IPS DF 6.9 (cell line): ENCODE data around the gene CEMP1.
A peak's percentile ranks its signal among the peaks of the same experiment; 100 is the strongest.

Experiments used
- DNase-seq: peaks from one replicate; pipeline ENCODE4 v3.0.0-alpha.2; 2013; ENCODE audit warnings: low read depth, low spot score
- H3K27ac ChIP-seq: one replicate; pipeline ENCODE4 v1.5.1; 2013; ENCODE audit warnings: low read length, control low read depth
- H3K27me3 ChIP-seq: 2 replicates; pipeline ENCODE4 v1.6.1; 2013; ENCODE audit warnings: mild to moderate bottlenecking, low read length; ENCODE audit not compliant: control insufficient read depth, insufficient read depth
- H3K36me3 ChIP-seq: 2 replicates; pipeline ENCODE4 v1.6.1; 2013; ENCODE audit warnings: low read length; ENCODE audit not compliant: control insufficient read depth, insufficient read depth
- H3K4me1 ChIP-seq: 2 replicates; pipeline ENCODE4 v1.6.1; 2013; ENCODE audit warnings: low read length; ENCODE audit not compliant: control insufficient read depth, insufficient read depth
- H3K4me3 ChIP-seq: 2 replicates; pipeline ENCODE4 v1.5.1; 2013; ENCODE audit warnings: mild to moderate bottlenecking, low read length
- H3K9me3 ChIP-seq: 2 replicates; pipeline ENCODE4 v1.6.1; 2013; ENCODE audit warnings: low read length, inconsistent platforms; ENCODE audit not compliant: control insufficient read depth, insufficient read depth
- WGBS: extraction: QIAGEN DNeasy Blood & Tissue Kit; methylation state at CpG from one replicate; pipeline ENCODE4 v1.1.7; 2013; ENCODE audit warnings: mixed read lengths, missing lambda C conversion rate; ENCODE audit not compliant: insufficient read length, insufficient coverage; 5-methylcytosine and 5-hydroxymethylcytosine counted together

Gene CEMP1

GRCh38 chr16:2528161-2529060 is 2.8 kb downstream of the CEMP1 start:
- whole genome bisulfite sequencing, result no CpG with 5 or more reads among the region's 36 CpGs
- Histone ChIP-seq H3K4me1 (peaks cover 3% of the 10 kb centered on the region), H3K9me3 (no peaks in the 10 kb centered on the region), H3K27me3 (no peaks in the 10 kb centered on the region), H3K36me3 (peaks cover 22% of the 10 kb centered on the region), H3K27ac (no peak overlapping the region), H3K4me3 (no peak overlapping the region)
- DNase-seq, result no peak

GRCh38 chr16:2527784-2528100 is 3.5 kb downstream of the CEMP1 start:
- Histone ChIP-seq H3K27ac (no peak overlapping the region), H3K9me3 (no peaks in the 10 kb centered on the region), H3K4me3 (no peak overlapping the region), H3K36me3 (peaks cover 22% of the 10 kb centered on the region), H3K4me1 (peaks cover 3% of the 10 kb centered on the region), H3K27me3 (no peaks in the 10 kb centered on the region)
- DNase-seq, result no peak
- no CpG with 5 or more reads among the region's 24 CpGs for WGBS

- WGBS, result no CpG with 5 or more reads among the region's 12 CpGs
- H3K36me3 ChIP-seq, result peaks cover 22% of the 10 kb centered on the region
Measured at GRCh38 chr16:2527071-2527783, 4.0 kb downstream of the CEMP1 start.

GRCh38 chr16:2526135-2526534 is 5.1 kb downstream of the CEMP1 start:
- Histone ChIP-seq H3K9me3 (no peaks in the 10 kb centered on the region), H3K4me1 (peaks cover 3% of the 10 kb centered on the region; the same call in 1 of the 2 replicates), H3K27ac (no peak overlapping the region), H3K4me3 (no peak overlapping the region), H3K27me3 (no peaks in the 10 kb centered on the region), H3K36me3 (peaks cover 22% of the 10 kb centered on the region)
- WGBS, result no CpG with 5 or more reads among the region's 8 CpGs
- DNase-seq, result no peak

More at GRCh38 chr16:2527071-2527783, 4.0 kb downstream of the CEMP1 start:
- H3K4me1 ChIP-seq, result peaks cover 3% of the 10 kb centered on the region
- no peak overlapping the region for H3K27ac ChIP-seq
- H3K27me3 ChIP-seq, result no peaks in the 10 kb centered on the region
- H3K4me3 ChIP-seq, result no peak overlapping the region
- H3K9me3 ChIP-seq, result no peaks in the 10 kb centered on the region
- DNase-seq, result no peak

DNA sequence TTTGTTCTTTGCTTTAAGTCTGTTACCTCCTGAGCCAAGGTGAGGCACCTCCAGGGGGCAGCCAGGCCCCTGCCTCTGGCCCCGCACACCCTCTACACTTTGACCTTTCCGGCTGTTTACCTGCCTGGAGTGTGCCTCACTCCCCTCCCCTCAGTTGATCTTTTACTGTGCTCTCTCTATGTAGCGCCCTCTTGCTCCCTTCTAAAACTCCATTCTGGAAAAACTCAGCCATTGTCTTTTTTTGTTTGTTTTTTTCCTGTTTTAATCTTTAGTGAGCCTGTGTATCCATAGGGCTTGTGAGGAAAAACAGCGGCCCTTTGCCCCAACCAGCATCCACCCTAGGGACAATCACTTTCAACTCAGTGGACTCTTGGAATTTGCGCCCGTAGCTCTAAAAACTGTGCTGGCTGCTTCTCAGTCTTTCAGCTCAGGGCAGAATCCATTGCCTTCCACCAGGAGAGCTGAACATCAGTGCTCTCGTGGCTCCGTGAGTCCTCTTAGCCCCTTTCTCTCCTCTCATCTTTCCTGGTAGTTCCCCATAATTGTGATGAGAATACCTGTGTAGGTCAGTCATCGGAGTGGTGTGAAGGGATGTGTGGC is 6.8 kb downstream of the CEMP1 start:
- Histone ChIP-seq H3K4me1 (0 out of 2 replicates have a peak, but pooled peaks cover 1% of the 10 kb centered on the region), H3K9me3 (no peaks in the 10 kb centered on the region), H3K4me3 (no peak overlapping the region), H3K27ac (no peak overlapping the region), H3K36me3 (peaks cover 22% of the 10 kb centered on the region), H3K27me3 (no peaks in the 10 kb centered on the region)
- WGBS, result no CpG with 5 or more reads among the region's 9 CpGs
- DNase-seq, result no peak

DNA sequence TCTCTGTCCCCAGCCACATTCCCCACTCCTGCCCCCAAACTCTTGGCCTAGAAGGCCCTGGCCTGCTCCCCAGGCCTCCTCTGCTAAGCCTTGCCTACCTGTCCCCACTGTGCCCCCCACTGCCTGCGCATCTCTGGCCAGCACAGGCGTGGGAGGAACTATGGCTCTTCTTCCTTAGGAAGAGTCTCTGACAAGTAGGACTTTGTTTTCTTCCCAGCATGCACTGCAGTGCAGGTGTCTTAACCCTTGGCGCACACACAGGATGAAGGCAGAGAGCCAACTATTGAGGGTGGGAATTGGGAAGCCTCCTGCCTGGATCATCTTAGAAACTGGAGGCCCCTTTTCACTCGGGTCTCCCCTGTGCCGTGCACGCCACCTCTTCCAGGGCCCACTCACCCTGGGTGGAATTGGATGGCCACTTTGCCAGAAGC is 7.4 kb downstream of the CEMP1 start:
- Histone ChIP-seq H3K27ac (no peak overlapping the region), H3K27me3 (no peaks in the 10 kb centered on the region), H3K4me3 (no peak overlapping the region), H3K9me3 (no peaks in the 10 kb centered on the region), H3K36me3 (peaks cover 18% of the 10 kb centered on the region), H3K4me1 (0 out of 2 replicates have a peak, but pooled peaks cover 1% of the 10 kb centered on the region)
- WGBS, result no CpG with 5 or more reads among the region's 6 CpGs
- DNase-seq, result no peak

DNA sequence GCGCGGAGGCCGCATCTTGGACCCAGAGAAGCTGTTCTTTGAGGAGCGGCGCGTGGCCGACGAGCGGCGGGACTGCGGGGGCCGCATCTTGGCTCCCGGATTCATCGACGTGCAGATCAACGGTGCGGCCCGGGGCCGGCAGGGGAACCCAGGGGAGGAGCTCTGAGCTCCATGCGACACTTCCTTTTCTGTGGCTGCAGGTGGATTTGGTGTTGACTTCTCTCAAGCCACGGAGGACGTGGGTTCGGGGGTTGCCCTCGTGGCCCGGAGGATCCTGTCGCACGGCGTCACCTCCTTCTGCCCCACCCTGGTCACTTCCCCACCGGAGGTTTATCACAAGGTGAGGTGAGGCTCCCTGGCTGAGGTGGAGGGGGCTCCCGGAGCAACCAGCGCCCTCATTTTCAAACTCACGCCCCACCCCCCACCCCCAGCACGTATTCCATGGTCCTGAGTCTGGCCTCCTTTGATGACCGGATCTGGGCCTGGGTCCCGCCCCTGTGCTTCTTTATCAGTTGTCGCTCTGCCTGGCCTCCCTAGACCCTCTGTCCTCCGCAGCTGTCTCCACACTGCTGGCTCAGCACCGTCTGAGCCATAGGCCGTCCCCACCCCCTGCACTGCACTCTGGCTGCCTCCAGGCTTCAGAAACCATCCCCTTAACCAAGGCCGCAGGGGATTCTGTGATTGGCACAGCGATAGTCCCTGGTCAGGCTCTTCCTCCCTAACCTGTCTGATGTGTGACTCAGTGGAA is 10.2 kb downstream of the CEMP1 start:
- H3K4me3 ChIP-seq, result peak overlapping the region; percentile 67
- H3K36me3 ChIP-seq, result peaks cover under 1% of the 10 kb centered on the region; the same call in 1 of the 2 replicates
- H3K4me1 ChIP-seq, result 0 out of 2 replicates have a peak, but pooled peaks cover 1% of the 10 kb centered on the region
- no peaks in the 10 kb centered on the region for H3K27me3 ChIP-seq
- no peaks in the 10 kb centered on the region for H3K9me3 ChIP-seq
- no peak overlapping the region for H3K27ac ChIP-seq
- DNase-seq, result no peak
- WGBS, result no CpG with 5 or more reads among the region's 41 CpGs

DNA sequence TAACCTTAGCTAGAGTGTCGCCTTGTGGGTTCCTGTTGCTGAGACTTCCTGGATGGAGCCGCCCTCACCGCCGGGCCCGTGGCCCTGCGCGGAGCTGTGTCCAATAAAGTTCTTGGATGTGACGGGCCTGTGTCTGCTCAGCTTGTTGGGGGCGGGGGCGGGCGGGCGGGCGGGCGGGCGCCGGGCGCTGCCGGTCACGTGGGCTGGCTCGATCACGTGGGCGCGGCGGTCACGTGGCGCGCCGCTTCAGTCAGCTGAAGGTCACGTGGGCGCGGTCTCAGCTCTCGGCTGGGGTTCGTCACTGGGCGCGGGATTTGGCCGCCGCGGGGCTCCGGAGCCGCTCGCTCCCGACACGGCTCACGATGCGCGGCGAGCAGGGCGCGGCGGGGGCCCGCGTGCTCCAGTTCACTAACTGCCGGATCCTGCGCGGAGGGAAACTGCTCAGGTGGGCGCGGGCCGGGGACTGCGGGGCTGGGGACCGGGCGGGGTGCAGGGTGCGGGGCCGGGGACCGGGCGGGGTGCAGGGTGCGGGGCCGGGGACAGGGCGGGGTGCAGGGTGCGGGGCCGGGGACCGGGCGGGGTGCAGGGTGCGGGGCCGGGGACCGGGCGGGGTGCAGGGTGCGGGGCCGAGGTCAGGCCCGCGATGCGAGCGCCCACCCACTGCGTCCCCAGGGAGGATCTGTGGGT is 11.0 kb downstream of the CEMP1 start, which contains the start of gene AMDHD2:
Gene AMDHD2, plus strand, starts transcription at position 275 of the 687 bp plus-strand sequence. Its CDS starts 88 bp downstream, at position 363.
- peak within 1 kb of the TSS; percentile 67 for H3K4me3 ChIP-seq
- H3K36me3 ChIP-seq, result no peaks in the 10 kb centered on the region; the same call in 1 of the 2 replicates
- no peak for DNase-seq
- H3K4me1 ChIP-seq, result 0 out of 2 replicates have a peak, but pooled peaks cover 2% of the 10 kb centered on the region
- H3K9me3 ChIP-seq, result no peaks in the 10 kb centered on the region
- H3K27me3 ChIP-seq, result no peaks in the 10 kb centered on the region
- H3K27ac ChIP-seq, result no peak within 1 kb of the TSS
- no CpG with 5 or more reads among the region's 83 CpGs for WGBS

GRCh38 chr16:2519711-2520080 is 11.5 kb downstream of the CEMP1 start:
- Histone ChIP-seq H3K4me3 (no peak overlapping the region; the same call in 1 of the 2 replicates), H3K36me3 (no peaks in the 10 kb centered on the region), H3K4me1 (0 out of 2 replicates have a peak, but pooled peaks cover 5% of the 10 kb centered on the region), H3K27me3 (no peaks in the 10 kb centered on the region), H3K9me3 (no peaks in the 10 kb centered on the region), H3K27ac (no peak overlapping the region)
- WGBS, result no CpG with 5 or more reads among the region's 22 CpGs
- DNase-seq, result no peak
